IMR-90 (cell line): ENCODE data around the gene GAMT. TPM values are rescaled to one million over a fixed set of nuclear protein-coding genes. Genes with fewer than 3 reads are reported as not detected.

Experiments used
- ATAC-seq: fragments of 200-7000 bp; cut with Tn5 transposase; 2 replicates; pipeline ENCODE4 v1.9.1; 2020; ENCODE audit warnings: low read depth, mild to moderate bottlenecking, moderate library complexity
- BruUV-seq: library from RNA; stranded (reverse); fragments of 400-500 nt; replicated peaks from 2 replicates; lab custom pipeline; 2021; lab: Mats Ljungman, UMichigan
- CTCF ChIA-PET: fragments of 300-600 bp; formaldehyde crosslinking; extraction: SDS; loops from one replicate; lab custom pipeline; 2021; ENCODE audit warnings: antibody characterized with exemption; lab: Yijun Ruan, JAX
- POLR2A ChIA-PET: fragments of 300-600 bp; sonication (Branson Sonifier 250); formaldehyde crosslinking; loops from one replicate; lab custom pipeline; 2022; ENCODE audit warnings: antibody characterized with exemption; ENCODE audit not compliant: unreplicated experiment; lab: Charles Lee
- DNase-seq: peaks from one replicate; pipeline ENCODE4 v3.0.0; 2013
- H2AFZ ChIP-seq: replicated peaks from 2 replicates; pipeline ENCODE3; 2013; ENCODE audit warnings: low read length, mild to moderate bottlenecking; ENCODE audit not compliant: poor library complexity
- H2AK5ac ChIP-seq: 2 replicates; pipeline ENCODE4 v1.6.1; 2013; ENCODE audit warnings: low read depth, low read length, inconsistent platforms
- H2AK9ac ChIP-seq: replicated peaks from 2 replicates; pipeline ENCODE3; 2013; ENCODE audit warnings: mild to moderate bottlenecking, low read depth, low read length, moderate library complexity; ENCODE audit not compliant: poor library complexity
- H2BK120ac ChIP-seq: 2 replicates; pipeline ENCODE4 v1.6.1; 2013; ENCODE audit warnings: low read depth, low read length, inconsistent platforms
- H2BK15ac ChIP-seq: 3 replicates; pipeline ENCODE4 v1.6.1; 2013; ENCODE audit warnings: low read depth, low read length, inconsistent platforms
- H2BK20ac ChIP-seq: 2 replicates; pipeline ENCODE4 v1.6.1; 2013; ENCODE audit warnings: low read depth, mild to moderate bottlenecking, inconsistent platforms, low read length, moderate library complexity
- H2BK5ac ChIP-seq: 2 replicates; pipeline ENCODE4 v1.6.1; 2013; ENCODE audit warnings: mild to moderate bottlenecking, low read depth, low read length, inconsistent platforms; ENCODE audit not compliant: poor library complexity, severe bottlenecking
- H3K14ac ChIP-seq: replicated peaks from 2 replicates; pipeline ENCODE4 v1.6.1; 2013; ENCODE audit warnings: low read depth, low read length, inconsistent platforms
- H3K18ac ChIP-seq: 2 replicates; pipeline ENCODE4 v1.6.1; 2013; ENCODE audit warnings: low read depth, low read length, control low read depth
- H3K23ac ChIP-seq: 2 replicates; pipeline ENCODE4 v1.6.1; 2013; ENCODE audit warnings: low read depth, low read length, inconsistent platforms
- H3K27ac ChIP-seq: 2 replicates; pipeline ENCODE4 v1.5.1; 2013; ENCODE audit warnings: mild to moderate bottlenecking, control low read depth, low read length; ENCODE audit not compliant: insufficient read depth
- H3K27me3 ChIP-seq: 2 replicates; pipeline ENCODE4 v1.6.1; 2013; ENCODE audit warnings: low read length; ENCODE audit not compliant: control insufficient read depth, insufficient read depth
- H3K36me3 ChIP-seq: 2 replicates; pipeline ENCODE4 v1.6.1; 2013; ENCODE audit warnings: low read length, mixed read lengths; ENCODE audit not compliant: control insufficient read depth, insufficient read depth
- H3K4ac ChIP-seq: 2 replicates; pipeline ENCODE4 v1.6.1; 2013; ENCODE audit warnings: low read depth, low read length, inconsistent platforms
- H3K4me1 ChIP-seq: 2 replicates; pipeline ENCODE4 v1.6.1; 2013; ENCODE audit warnings: low read length, mixed read lengths; ENCODE audit not compliant: control insufficient read depth, insufficient read depth
- H3K4me2 ChIP-seq: 2 replicates; pipeline ENCODE4 v1.6.1; 2013; ENCODE audit warnings: low read depth, mild to moderate bottlenecking, control low read depth, low read length, moderate library complexity
- H3K4me3 ChIP-seq: 2 replicates; pipeline ENCODE4 v1.5.1; 2013; ENCODE audit warnings: low read depth, mild to moderate bottlenecking, control low read depth, low read length, moderate library complexity; ENCODE audit not compliant: insufficient read depth
- H3K56ac ChIP-seq: 2 replicates; pipeline ENCODE4 v1.6.1; 2013; ENCODE audit warnings: low read length, inconsistent platforms; ENCODE audit not compliant: insufficient read depth; ENCODE audit errors: extremely low read depth
- H3K79me1 ChIP-seq, 2 experiments: 2 replicates each; pipeline ENCODE4 v1.6.1; 2013; ENCODE audit warnings: low read length in 2 of 2, inconsistent platforms in 1 of 2, low read depth in 1 of 2
- H3K9ac ChIP-seq: 2 replicates; pipeline ENCODE4 v1.6.1; 2013; ENCODE audit warnings: low read depth, low read length, control low read depth
- H3K9me1 ChIP-seq: 2 replicates; pipeline ENCODE4 v1.6.1; 2013; ENCODE audit warnings: low read length, inconsistent platforms; ENCODE audit not compliant: insufficient read depth
- H3K9me3 ChIP-seq: 2 replicates; pipeline ENCODE4 v1.6.1; 2013; ENCODE audit warnings: low read length; ENCODE audit not compliant: control insufficient read depth, insufficient read depth
- H4K20me1 ChIP-seq: 2 replicates; pipeline ENCODE4 v1.6.1; 2013; ENCODE audit warnings: low read length, inconsistent platforms; ENCODE audit not compliant: insufficient read depth
- H4K5ac ChIP-seq: 2 replicates; pipeline ENCODE4 v1.6.1; 2013; ENCODE audit warnings: mild to moderate bottlenecking, low read depth, low read length, control low read depth
- H4K8ac ChIP-seq, 2 experiments: 2 replicates each; pipeline ENCODE4 v1.6.1; 2013; ENCODE audit warnings: low read depth in 2 of 2, low read length in 2 of 2, control low read depth in 1 of 2, inconsistent platforms in 1 of 2
- H4K91ac ChIP-seq: 2 replicates; pipeline ENCODE4 v1.6.1; 2013; ENCODE audit warnings: low read depth, low read length, inconsistent platforms; ENCODE audit not compliant: insufficient read depth
- ELK1 ChIP-seq: fragments of 150-350 bp; IDR thresholded peaks from 2 replicates; pipeline ENCODE4 v1.6.1; 2016; ENCODE audit warnings: low read depth, mild to moderate bottlenecking, low read length, moderate library complexity, borderline replicate concordance
- RAD21 ChIP-seq: IDR thresholded peaks from 2 replicates; pipeline ENCODE4 v1.6.1; 2012; ENCODE audit warnings: low read length, improper control_type of control experiment
- SMC3 ChIP-seq: fragments of 150-350 bp; IDR thresholded peaks from 2 replicates; pipeline ENCODE4 v1.6.1; 2016; ENCODE audit warnings: low read depth, mild to moderate bottlenecking, antibody characterized with exemption, low read length, moderate library complexity
- WGBS, 2 experiments: methylation state at CpG; one replicate each; pipeline versions ENCODE4 v1.1.5 to v1.1.7; 2013; ENCODE audit warnings: missing lambda C conversion rate in 2 of 2; ENCODE audit not compliant: insufficient read length in 1 of 2; ENCODE audit errors: extremely low coverage in 2 of 2; 5-methylcytosine and 5-hydroxymethylcytosine counted together
- dilution Hi-C: fragments of 300-500 bp; cut with HindIII; formaldehyde crosslinking; loops from one replicate; pipeline ENCODE4 v1.14.3; 2018; ENCODE audit warnings: low sequenced_read_pairs; ENCODE audit not compliant: unreplicated experiment
- in situ Hi-C: fragments of 300-500 bp; cut with MboI; formaldehyde crosslinking; loops from 3 replicates; pipeline ENCODE4 v1.14.3; 2019; ENCODE audit warnings: low sequenced_read_pairs, inconsistent platforms, mixed read lengths
- intact Hi-C: fragments of 100-400 bp; cut with micrococcal nuclease; formaldehyde crosslinking; loops from 2 replicates; pipeline ENCODE4 v1.10.0; 2022
- polyA plus RNA-seq, 3 experiments: library from polyadenylated mRNA; depleted of rRNA; stranded (reverse); fragments of >200 nt; gene quantifications; 2 replicates each; pipeline ENCODE4 v1.2.3, GENCODE V29; 2012; ENCODE audit warnings: low replicate concordance in 1 of 3
- total RNA-seq: library from RNA; depleted of rRNA; stranded (reverse); fragments of >200 nt; gene quantifications from 2 replicates; pipeline ENCODE4 v1.2.3, GENCODE V29; 2012

Gene GAMT
- total and polyA plus RNA-seq, 2 of the 4 experiments (the other 2 are of a cell fraction): 22.8 to 51.8 TPM

DNA sequence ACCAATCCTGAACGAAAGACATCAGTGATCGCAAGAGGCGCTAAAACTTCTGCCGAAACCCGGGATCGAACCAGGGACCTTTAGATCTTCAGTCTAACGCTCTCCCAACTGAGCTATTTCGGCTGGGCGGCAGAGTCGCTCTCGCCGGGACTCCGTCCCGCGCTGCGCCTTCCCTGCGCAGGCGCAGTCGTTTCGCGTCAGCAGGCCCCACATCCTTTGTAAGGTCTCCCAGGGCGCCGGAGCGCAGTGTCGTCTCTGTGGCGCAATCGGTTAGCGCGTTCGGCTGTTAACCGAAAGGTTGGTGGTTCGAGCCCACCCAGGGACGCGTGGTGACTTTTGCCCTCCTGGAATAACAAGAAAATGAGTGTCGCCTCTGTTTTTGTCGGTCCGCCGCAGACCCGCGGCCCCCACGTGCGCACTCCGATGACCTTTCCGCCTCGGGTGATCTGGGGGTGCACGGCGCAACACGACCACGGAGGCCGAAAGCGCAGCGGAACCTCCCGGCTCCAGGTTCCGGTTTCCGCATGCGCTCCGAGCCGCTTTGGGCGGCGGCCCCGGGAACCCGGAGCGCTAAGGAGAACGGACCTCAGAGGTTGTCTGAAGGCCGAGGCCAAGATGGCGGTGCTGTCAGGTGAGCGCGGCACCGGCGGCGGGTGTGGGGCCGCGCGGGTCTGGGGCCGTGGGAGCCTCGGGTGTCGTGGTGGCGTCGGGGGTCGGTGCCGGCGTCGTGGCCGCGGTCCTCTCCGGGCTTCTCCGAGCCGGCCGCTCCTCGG lies 17.8 kb downstream of the GAMT start, which contains the start of gene NDUFS7 (continued):
- no peak for TF ChIP-seq ELK1

- no peak overlapping the region for H3K56ac ChIP-seq
- H3K23ac ChIP-seq: no peak overlapping the region
- H3K79me1 ChIP-seq: peaks cover 9 to 37% of the 10 kb centered on the region in 2 experiments; a peak in 3 of 4 replicates
- ATAC-seq (no peak), DNase-seq (peak; percentile 88)
- no TSS peak for BruUV-seq
- WGBS, 2 experiments: 6% methylated on average over 3 of the region's 9 CpGs; no CpG with 5 or more reads in 1 of the 2 experiments
- H2BK15ac ChIP-seq: no peak overlapping the region
- no peak overlapping the region for H2BK120ac ChIP-seq
- H3K36me3 ChIP-seq: peaks cover 4% of the 10 kb centered on the region; the same call in 1 of the 2 replicates
- no peak overlapping the region for H4K91ac ChIP-seq
- no peak overlapping the region for H3K9ac ChIP-seq
- dilution Hi-C loops: no loop called here
- peaks cover 9% of the 10 kb centered on the region for H4K20me1 ChIP-seq
- H3K27ac ChIP-seq: no peak overlapping the region
- H2BK20ac ChIP-seq: no peak overlapping the region
- no peak overlapping the region for H3K4me3 ChIP-seq
- H3K9me3 ChIP-seq: no peaks in the 10 kb centered on the region
- H2BK5ac ChIP-seq: no peak overlapping the region
- ChIA-PET POLR2A (no interaction called here), CTCF (no interaction called here)
- no peak overlapping the region for H2AK9ac ChIP-seq
- no peaks in the 10 kb centered on the region for H3K4me1 ChIP-seq
- peak overlapping the region; percentile 73 for H2AFZ ChIP-seq
- H3K4ac ChIP-seq: no peak overlapping the region
- in situ Hi-C loops: no loop called here
- no peak overlapping the region for H3K14ac ChIP-seq
- no peak overlapping the region for H4K5ac ChIP-seq
- no peaks in the 10 kb centered on the region for H3K9me1 ChIP-seq
- no peak overlapping the region for H2AK5ac ChIP-seq
- no peak overlapping the region for H3K4me2 ChIP-seq
- TF ChIP-seq RAD21 (0 out of 2 replicates have a peak, but pooled peaks have one; percentile 15), SMC3 (no peak)
- intact Hi-C loops: loop anchor here (1.0 kb wide), 1 partner anchor 104 kb away; no protein-coding TSS in a partner anchor
- no peak overlapping the region for H4K8ac ChIP-seq
- H3K18ac ChIP-seq: no peak overlapping the region
- no peaks in the 10 kb centered on the region for H3K27me3 ChIP-seq
Measured at GRCh38 chr19:1383017-1383311, 18.4 kb downstream of the GAMT start.
